Prostate gland (tissue), 2 donors: ENCODE measurements around the gene STK36. TPM values are rescaled to one million over a fixed set of nuclear protein-coding genes. Genes with fewer than 3 reads are reported as not detected.

Experiments used
- DNase-seq: peaks from one replicate; pipeline ENCODE4 v3.0.0-alpha.2; 2019; ENCODE audit warnings: low spot score
- H3K27ac ChIP-seq, 2 donors: fragments of 200-600 bp; sonication (generic); 2 replicates each; pipeline ENCODE4 v1.5.1; 2017 to 2019
- H3K27me3 ChIP-seq: fragments of 200-600 bp; sonication (generic); replicated peaks from 2 replicates; pipeline ENCODE4 v1.5.1; 2019; ENCODE audit not compliant: insufficient read depth
- H3K36me3 ChIP-seq, 2 donors: fragments of 200-600 bp; sonication (generic); 1 replicate in 1 of 2; 2 replicates in 1 of 2; pipeline versions ENCODE4 v1.5.1 to v1.8.1; 2017 to 2019
- H3K4me1 ChIP-seq: fragments of 200-600 bp; sonication (generic); replicated peaks from 2 replicates; pipeline ENCODE4 v1.5.1; 2019
- H3K4me3 ChIP-seq, 2 donors: fragments of 200-600 bp; sonication (generic); 2 replicates each; pipeline ENCODE4 v1.5.1; 2017 to 2019
- H3K9me3 ChIP-seq: fragments of 200-600 bp; sonication (generic); 2 replicates; pipeline ENCODE4 v1.5.1; 2017
- POLR2A ChIP-seq: fragments of 450-650 bp; IDR thresholded peaks from one replicate; pipeline ENCODE4 v1.6.1; 2016; ENCODE audit warnings: antibody characterized with exemption, mild to moderate bottlenecking
- POLR2AphosphoS5 ChIP-seq: sonication (generic); formaldehyde crosslinking; IDR thresholded peaks from one replicate; pipeline ENCODE4 v1.6.1; 2017; ENCODE audit warnings: antibody characterized with exemption
- WGBS: methylation state at CpG from one replicate; pipeline ENCODE4 v1.1.5; 2018; 5-methylcytosine and 5-hydroxymethylcytosine counted together
- intact Hi-C: fragments of 100-400 bp; cut with DNase I; formaldehyde crosslinking; loops from one replicate; pipeline ENCODE4 v1.14.2; 2022
- total RNA-seq, 2 donors: library from RNA; depleted of rRNA; stranded (reverse); fragments of >200 nt; gene quantifications; one replicate each; pipeline ENCODE4 v1.1.0, GENCODE V29; 2016
- TF ChIP-seq, protein P1 (sequence below), 4 experiments: fragments of 200-600 bp in 2 of 4; fragments of 450-650 bp in 2 of 4; sonication (generic) in 2 of 4; IDR thresholded peaks; 1 replicate in 3 of 4; 2 replicates in 1 of 4; pipeline ENCODE4 v1.5.1; 2016 to 2019; ENCODE audit warnings: antibody characterized with exemption in 4 of 4, mild to moderate bottlenecking in 2 of 4, moderate library complexity in 2 of 4

The STK36 gene
- total RNA-seq, 2 donors from 2014 or later, result 22.0 to 90.9 TPM

DNA sequence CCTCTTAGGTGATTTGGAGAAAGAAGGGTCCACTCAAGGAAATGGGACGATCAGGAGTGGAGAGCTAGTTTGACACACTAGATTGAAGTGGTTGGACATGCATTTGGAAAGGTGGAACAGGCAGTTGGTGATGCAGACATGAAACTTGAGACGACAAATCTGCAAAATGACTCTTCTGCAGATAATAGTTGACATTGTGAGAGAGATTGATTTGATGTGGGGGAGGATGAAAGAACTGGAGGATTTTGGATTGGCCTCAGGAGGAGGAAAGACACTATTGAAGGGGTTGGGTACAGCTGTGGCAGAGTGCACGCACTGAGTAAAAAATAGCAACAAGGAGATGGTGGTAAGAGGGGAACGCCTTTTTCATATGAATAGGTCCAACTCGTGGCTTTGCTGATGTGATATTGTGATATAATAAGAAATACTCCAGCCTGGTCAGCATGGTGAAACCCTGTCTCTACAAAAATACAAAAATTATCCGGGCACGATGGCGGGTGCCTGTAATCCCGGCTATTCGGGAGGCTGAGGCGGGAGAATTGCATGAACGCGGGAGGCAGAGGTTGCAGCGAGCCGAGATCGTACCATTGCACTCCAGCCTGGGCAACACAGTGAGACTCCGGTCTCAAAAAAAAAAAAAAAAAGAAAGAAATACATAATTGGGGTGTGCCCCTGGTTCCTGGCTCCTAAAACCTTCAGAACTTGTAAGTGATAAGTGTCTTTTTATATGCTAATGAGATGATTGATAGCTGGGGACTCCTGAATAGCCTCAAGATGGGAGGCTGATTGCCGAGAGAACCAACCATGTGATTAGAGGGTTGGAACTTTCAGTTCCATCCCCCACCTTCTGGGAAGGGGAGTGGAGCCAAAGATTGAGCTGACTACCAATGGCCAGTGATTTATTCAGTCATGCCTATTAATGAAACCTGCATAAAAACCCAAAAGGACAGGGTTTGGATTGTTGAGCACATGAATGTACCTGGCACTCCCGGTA, 48.5 kb downstream of the STK36 start:
- Histone ChIP-seq H3K36me3 (no peaks in the 10 kb centered on the region), H3K9me3 (no peaks in the 10 kb centered on the region), H3K4me1 (no peaks in the 10 kb centered on the region), H3K27ac (no peak overlapping the region), H3K27me3 (no peaks in the 10 kb centered on the region), H3K4me3 (no peak overlapping the region)
- no peak for DNase-seq
- 91% methylated on average over 19 of the region's 19 CpGs for WGBS
- TF ChIP-seq, protein P1, sequence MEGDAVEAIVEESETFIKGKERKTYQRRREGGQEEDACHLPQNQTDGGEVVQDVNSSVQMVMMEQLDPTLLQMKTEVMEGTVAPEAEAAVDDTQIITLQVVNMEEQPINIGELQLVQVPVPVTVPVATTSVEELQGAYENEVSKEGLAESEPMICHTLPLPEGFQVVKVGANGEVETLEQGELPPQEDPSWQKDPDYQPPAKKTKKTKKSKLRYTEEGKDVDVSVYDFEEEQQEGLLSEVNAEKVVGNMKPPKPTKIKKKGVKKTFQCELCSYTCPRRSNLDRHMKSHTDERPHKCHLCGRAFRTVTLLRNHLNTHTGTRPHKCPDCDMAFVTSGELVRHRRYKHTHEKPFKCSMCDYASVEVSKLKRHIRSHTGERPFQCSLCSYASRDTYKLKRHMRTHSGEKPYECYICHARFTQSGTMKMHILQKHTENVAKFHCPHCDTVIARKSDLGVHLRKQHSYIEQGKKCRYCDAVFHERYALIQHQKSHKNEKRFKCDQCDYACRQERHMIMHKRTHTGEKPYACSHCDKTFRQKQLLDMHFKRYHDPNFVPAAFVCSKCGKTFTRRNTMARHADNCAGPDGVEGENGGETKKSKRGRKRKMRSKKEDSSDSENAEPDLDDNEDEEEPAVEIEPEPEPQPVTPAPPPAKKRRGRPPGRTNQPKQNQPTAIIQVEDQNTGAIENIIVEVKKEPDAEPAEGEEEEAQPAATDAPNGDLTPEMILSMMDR (IDR thresholded peaks at IDR 0.05), result no peak
- TF ChIP-seq POLR2AphosphoS5, result no peak
- no peak for TF ChIP-seq POLR2A
- intact Hi-C loops, result no loop called here

DNA sequence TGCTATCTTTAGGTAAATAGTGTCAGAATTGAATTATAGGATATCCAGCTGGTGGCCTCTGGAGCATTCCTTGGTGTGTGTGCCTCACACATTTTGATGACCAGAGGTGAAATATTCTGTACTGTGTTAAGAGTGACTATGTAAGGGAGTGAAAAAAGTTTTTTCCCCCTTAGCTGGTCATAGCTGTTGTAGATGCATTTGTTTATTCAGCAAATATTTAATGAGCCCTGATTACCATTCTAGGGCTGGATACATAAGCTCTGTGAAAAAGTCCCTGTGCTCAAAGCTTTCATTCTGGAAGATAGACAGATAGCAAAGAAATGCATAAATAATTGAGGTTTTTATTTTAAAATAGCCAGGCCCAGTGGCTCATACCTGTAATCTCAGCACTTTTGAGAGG, 49.6 kb downstream of the STK36 start:
- Histone ChIP-seq H3K36me3 (no peaks in the 10 kb centered on the region), H3K4me3 (no peak overlapping the region), H3K27ac (no peak overlapping the region), H3K4me1 (no peaks in the 10 kb centered on the region), H3K9me3 (no peaks in the 10 kb centered on the region), H3K27me3 (no peaks in the 10 kb centered on the region)
- TF ChIP-seq, protein P1 (IDR thresholded peaks at IDR 0.05), result no peak
- TF ChIP-seq POLR2AphosphoS5 (no peak), POLR2A (no peak)
- DNase-seq, result no peak
- intact Hi-C loops, result no loop called here

DNA sequence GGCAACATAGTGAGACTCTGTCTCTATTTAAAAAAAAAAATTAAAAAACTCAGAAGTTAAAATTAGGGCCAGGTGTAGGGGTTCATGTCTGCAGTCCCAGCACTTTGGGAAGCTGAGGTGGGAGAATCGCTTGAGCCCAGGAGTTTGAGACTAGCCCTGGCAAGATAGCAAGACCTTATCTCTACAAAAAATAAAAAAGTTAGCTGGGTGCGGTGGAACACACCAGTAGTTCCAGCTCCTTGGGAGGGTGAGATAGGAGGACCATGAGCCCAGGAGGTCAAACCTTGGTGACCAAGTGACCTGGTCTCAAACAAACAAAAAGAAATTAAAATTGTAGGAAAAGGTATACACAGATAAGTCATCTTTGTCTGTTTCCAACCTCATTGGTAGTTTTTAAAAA, 50.0 kb downstream of the STK36 start:
- Histone ChIP-seq H3K27me3 (no peaks in the 10 kb centered on the region), H3K4me1 (no peaks in the 10 kb centered on the region), H3K36me3 (no peaks in the 10 kb centered on the region), H3K27ac (no peak overlapping the region), H3K9me3 (no peaks in the 10 kb centered on the region), H3K4me3 (no peak overlapping the region)
- WGBS, result 88% methylated on average over 2 of the region's 2 CpGs
- TF ChIP-seq POLR2A (no peak), POLR2AphosphoS5 (no peak)
- TF ChIP-seq, protein P1 (IDR thresholded peaks at IDR 0.05), result no peak
- no peak for DNase-seq
- intact Hi-C loops, result no loop called here

DNA sequence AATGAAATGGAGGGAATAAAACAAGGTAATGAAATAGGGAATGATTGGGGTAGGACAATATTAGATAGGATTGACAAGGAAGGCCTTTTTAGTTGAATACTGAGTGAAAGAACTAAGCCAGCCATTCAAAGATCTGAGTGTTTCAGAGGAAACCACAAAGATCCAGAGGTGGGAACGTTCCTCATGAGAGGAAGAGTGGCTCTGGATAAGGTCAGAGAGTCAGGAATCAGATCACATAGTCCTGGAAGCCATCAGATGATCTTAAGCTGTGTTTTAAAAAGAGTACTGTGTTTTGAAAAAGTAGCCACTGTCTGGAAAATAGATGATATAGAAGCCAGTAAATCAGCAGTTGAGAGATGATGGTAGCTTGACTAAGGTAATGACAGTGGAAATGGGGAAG, 50.5 kb downstream of the STK36 start:
- 59% methylated on average over 1 of the region's 1 CpG for WGBS
- Histone ChIP-seq H3K4me3 (no peak overlapping the region), H3K27me3 (no peaks in the 10 kb centered on the region), H3K9me3 (no peaks in the 10 kb centered on the region), H3K36me3 (no peaks in the 10 kb centered on the region), H3K4me1 (no peaks in the 10 kb centered on the region), H3K27ac (no peak overlapping the region)
- no peak for DNase-seq
- intact Hi-C loops, result no loop called here
- no peak for TF ChIP-seq POLR2A
- TF ChIP-seq, protein P1 (IDR thresholded peaks at IDR 0.05), result no peak
- no peak for TF ChIP-seq POLR2AphosphoS5
